Glutamatergic neuron (in vitro differentiated cells): ENCODE data around the gene GRIA3. TPM values are rescaled to one million over a fixed set of nuclear protein-coding genes. Genes with fewer than 3 reads are reported as not detected.

Experiments used
- DNase-seq: peaks from one replicate; pipeline ENCODE4 v3.0.0; 2022
- H3K27ac Mint-ChIP-seq: one replicate; pipeline ENCODE4 v1.8.0; 2020; ENCODE audit warnings: mild to moderate bottlenecking, mixed read lengths, inconsistent platforms; ENCODE audit not compliant: unreplicated experiment
- H3K27me3 Mint-ChIP-seq: one replicate; pipeline ENCODE4 v1.8.0; 2020; ENCODE audit warnings: mild to moderate bottlenecking, moderate library complexity, mixed read lengths, inconsistent platforms; ENCODE audit not compliant: unreplicated experiment
- H3K36me3 Mint-ChIP-seq: one replicate; pipeline ENCODE4 v1.8.0; 2020; ENCODE audit warnings: mild to moderate bottlenecking, mixed read lengths, inconsistent platforms; ENCODE audit not compliant: unreplicated experiment
- H3K4me1 Mint-ChIP-seq: one replicate; pipeline ENCODE4 v1.8.0; 2020; ENCODE audit warnings: mild to moderate bottlenecking, low read depth, mixed read lengths, inconsistent platforms; ENCODE audit not compliant: unreplicated experiment
- H3K4me3 Mint-ChIP-seq: one replicate; pipeline ENCODE4 v1.8.0; 2020; ENCODE audit warnings: mild to moderate bottlenecking, mixed read lengths, inconsistent platforms; ENCODE audit not compliant: unreplicated experiment
- H3K9me3 Mint-ChIP-seq: one replicate; pipeline ENCODE4 v1.8.0; 2020; ENCODE audit warnings: mild to moderate bottlenecking, moderate library complexity, mixed read lengths, inconsistent platforms; ENCODE audit not compliant: unreplicated experiment
- total RNA-seq: library from RNA; stranded (reverse); fragmentation: NEBNext Ultra II Directional; extraction: Animal tissue kit (Norgen Biotek cat#: 25700); gene quantifications from one replicate; pipeline ENCODE4 v1.2.1, GENCODE V29; 2021; ENCODE audit not compliant: unreplicated experiment
- TF ChIP-seq, protein P1 (sequence below): fragments of 200-600 bp; sonication (generic); IDR thresholded peaks from one replicate; pipeline ENCODE4 v1.5.0; 2021; ENCODE audit not compliant: partially characterized antibody, unreplicated experiment

The GRIA3 gene
- total RNA-seq, 1 donor from 2014 or later, result 9.7 TPM

DNA sequence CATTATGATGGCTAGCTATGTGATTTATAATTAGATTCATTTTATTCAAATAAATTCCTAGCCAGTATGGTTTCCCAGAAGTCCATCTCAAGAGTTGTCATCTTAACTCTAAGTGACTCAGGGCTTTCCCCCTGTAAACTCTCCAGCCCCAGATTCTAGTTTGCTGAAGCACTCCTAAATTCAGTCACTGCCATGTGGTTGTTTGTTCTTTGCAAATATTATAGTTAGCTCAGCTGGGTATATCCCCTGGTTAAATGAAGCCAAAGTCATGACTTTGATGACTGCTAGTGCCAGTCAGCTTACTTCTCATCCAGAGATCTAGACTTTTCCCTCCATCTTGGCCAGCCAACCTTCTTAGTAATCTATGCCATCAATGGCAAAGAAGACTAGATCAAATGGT is 126.0 kb downstream of the GRIA3 start:
- Mint-ChIP-seq H3K4me3 (no peak overlapping the region), H3K4me1 (no peaks in the 10 kb centered on the region), H3K27me3 (no peaks in the 10 kb centered on the region), H3K27ac (no peak overlapping the region), H3K36me3 (no peaks in the 10 kb centered on the region), H3K9me3 (no peaks in the 10 kb centered on the region)
- TF ChIP-seq, protein P1, sequence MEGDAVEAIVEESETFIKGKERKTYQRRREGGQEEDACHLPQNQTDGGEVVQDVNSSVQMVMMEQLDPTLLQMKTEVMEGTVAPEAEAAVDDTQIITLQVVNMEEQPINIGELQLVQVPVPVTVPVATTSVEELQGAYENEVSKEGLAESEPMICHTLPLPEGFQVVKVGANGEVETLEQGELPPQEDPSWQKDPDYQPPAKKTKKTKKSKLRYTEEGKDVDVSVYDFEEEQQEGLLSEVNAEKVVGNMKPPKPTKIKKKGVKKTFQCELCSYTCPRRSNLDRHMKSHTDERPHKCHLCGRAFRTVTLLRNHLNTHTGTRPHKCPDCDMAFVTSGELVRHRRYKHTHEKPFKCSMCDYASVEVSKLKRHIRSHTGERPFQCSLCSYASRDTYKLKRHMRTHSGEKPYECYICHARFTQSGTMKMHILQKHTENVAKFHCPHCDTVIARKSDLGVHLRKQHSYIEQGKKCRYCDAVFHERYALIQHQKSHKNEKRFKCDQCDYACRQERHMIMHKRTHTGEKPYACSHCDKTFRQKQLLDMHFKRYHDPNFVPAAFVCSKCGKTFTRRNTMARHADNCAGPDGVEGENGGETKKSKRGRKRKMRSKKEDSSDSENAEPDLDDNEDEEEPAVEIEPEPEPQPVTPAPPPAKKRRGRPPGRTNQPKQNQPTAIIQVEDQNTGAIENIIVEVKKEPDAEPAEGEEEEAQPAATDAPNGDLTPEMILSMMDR, result no peak
- DNase-seq, result no peak

DNA sequence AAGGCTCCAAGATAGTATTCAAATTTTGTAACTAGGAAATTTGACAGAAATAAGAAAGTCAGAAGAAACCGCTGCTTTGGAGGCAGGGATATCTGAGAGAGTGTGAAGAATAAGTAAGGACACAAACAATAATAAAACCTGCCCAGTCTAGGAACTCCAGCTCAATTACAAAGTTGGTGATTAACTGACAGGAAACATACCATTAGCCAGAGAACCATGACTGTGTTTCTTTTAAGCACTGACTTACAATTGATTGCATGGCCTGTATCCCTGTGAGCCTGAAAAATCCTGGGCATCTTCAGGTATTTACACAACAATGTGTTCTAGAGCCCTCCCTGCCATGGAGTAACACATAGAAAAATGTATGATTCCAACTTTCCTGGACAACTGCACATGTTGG is 127.4 kb downstream of the GRIA3 start:
- Mint-ChIP-seq H3K27ac (no peak overlapping the region), H3K36me3 (no peaks in the 10 kb centered on the region), H3K4me3 (no peak overlapping the region), H3K4me1 (no peaks in the 10 kb centered on the region), H3K9me3 (no peaks in the 10 kb centered on the region), H3K27me3 (no peaks in the 10 kb centered on the region)
- no peak for DNase-seq
- TF ChIP-seq, protein P1, result no peak

DNA sequence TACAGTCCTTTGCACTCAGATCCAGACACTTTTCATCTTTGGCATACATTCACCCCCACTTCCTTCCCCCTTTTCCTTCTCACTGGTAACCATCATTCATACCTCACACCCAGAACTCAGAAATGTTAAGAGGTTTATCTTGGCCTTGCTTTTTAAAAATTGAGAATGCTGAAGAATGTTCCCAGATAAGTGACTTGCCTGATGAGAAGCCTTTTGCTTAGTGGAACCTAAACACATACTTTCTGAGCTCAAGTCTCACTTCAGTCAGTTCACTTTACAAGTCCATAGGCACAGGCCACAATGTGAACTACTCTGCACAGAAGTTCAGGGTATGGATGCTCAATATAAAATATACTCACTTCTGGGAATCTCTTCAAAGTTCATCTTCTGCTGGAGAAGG is 129.4 kb downstream of the GRIA3 start:
- no peak overlapping the region for H3K27ac Mint-ChIP-seq
- TF ChIP-seq, protein P1, result no peak
- no peaks in the 10 kb centered on the region for H3K36me3 Mint-ChIP-seq
- no peaks in the 10 kb centered on the region for H3K9me3 Mint-ChIP-seq
- no peak overlapping the region for H3K4me3 Mint-ChIP-seq
- peaks cover 2% of the 10 kb centered on the region for H3K27me3 Mint-ChIP-seq
- no peaks in the 10 kb centered on the region for H3K4me1 Mint-ChIP-seq
- no peak for DNase-seq

DNA sequence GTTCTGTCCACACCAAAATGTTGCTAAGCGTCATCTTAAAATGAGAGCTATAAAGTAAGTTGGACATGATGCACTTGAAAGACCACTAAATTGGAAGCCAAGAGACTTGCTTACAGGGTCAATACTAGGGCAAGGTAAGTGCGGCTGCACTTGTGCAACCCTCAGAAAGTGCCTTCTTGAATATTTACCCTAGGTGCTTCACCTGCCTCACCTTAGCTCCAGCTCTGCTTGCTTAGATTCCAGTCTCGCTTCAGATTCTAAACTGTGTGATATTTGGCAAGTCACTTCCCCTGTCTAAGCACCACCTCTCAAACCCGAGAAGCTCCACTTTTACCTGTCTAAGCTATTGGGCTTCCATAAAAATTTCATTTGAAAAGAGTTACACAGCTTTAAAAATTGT is 136.5 kb downstream of the GRIA3 start:
- H3K36me3 Mint-ChIP-seq, result no peaks in the 10 kb centered on the region
- no peaks in the 10 kb centered on the region for H3K4me1 Mint-ChIP-seq
- DNase-seq, result no peak
- peaks cover 2% of the 10 kb centered on the region for H3K27me3 Mint-ChIP-seq
- H3K9me3 Mint-ChIP-seq, result peaks cover 1% of the 10 kb centered on the region
- no peak overlapping the region for H3K4me3 Mint-ChIP-seq
- TF ChIP-seq, protein P1, result no peak
- no peak overlapping the region for H3K27ac Mint-ChIP-seq

DNA sequence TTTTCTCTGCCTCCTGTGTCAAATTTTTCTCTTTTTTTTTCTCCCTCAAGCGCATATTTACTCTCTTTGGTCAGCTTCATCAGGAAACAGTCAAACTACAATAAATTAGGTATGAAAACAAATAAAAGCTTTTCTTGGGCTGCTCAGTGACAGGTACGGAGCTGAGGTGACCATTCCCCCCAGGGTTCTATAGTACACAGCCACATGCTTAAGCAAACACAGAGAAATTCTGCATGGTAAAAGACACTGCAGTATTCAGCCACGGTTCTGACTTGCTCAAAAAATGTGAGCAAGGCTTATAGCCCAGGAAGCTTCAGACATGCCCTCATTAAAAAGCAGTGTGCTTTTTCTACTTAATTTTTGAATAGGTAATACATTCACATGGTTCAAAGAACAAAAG is 138.5 kb downstream of the GRIA3 start:
- TF ChIP-seq, protein P1, result no peak
- no peaks in the 10 kb centered on the region for H3K27me3 Mint-ChIP-seq
- H3K4me3 Mint-ChIP-seq, result no peak overlapping the region
- no peak for DNase-seq
- no peak overlapping the region for H3K27ac Mint-ChIP-seq
- peaks cover 1% of the 10 kb centered on the region for H3K9me3 Mint-ChIP-seq
- no peaks in the 10 kb centered on the region for H3K4me1 Mint-ChIP-seq
- H3K36me3 Mint-ChIP-seq, result no peaks in the 10 kb centered on the region
